K562 (cell line): ENCODE data around the gene TMEM209. TPM values are rescaled to one million over a fixed set of nuclear protein-coding genes. Genes with fewer than 3 reads are reported as not detected.

Experiments used
- ATAC-seq: fragments of 200-7000 bp; cut with Tn5 transposase; 3 replicates; pipeline ENCODE4 v1.9.1; 2020; ENCODE audit warnings: moderate library complexity
- BruUV-seq: library from RNA; stranded (reverse); fragments of 400-500 nt; replicated peaks from 2 replicates; lab custom pipeline; 2021; lab: Mats Ljungman, UMichigan
- CTCF ChIA-PET: fragments of 300-600 bp; formaldehyde crosslinking; extraction: SDS; loops from one replicate; lab custom pipeline; 2021; ENCODE audit warnings: low intra/inter-chr PET ratio; lab: Yijun Ruan, JAX
- POLR2A ChIA-PET: fragments of 300-600, 350-650 bp; sonication (Branson Sonifier 250); formaldehyde crosslinking; extraction: SDS; loops from one replicate; lab custom pipeline; 2021; ENCODE audit warnings: antibody characterized with exemption, inconsistent platforms; lab: Yijun Ruan, JAX
- DNase-seq, 4 experiments: peaks; one replicate each; pipeline versions ENCODE4 v3.0.0 to v3.0.0-alpha.2; 2011 to 2018; ENCODE audit warnings: low spot score in 3 of 4, mixed read lengths in 3 of 4; ENCODE audit errors: extremely low read depth in 1 of 4
- FAIRE-seq: peaks from 2 replicates; lab custom pipeline; 2011; peaks lifted over from hg19 to GRCh38; lab: Jason Lieb, UNC
- H2AFZ ChIP-seq: 2 replicates; pipeline ENCODE4 v1.6.0; 2011; ENCODE audit warnings: low read depth, low read length, control low read depth, inconsistent platforms
- H3K27ac ChIP-seq: fragments of 200-600 bp; 3 replicates; pipeline ENCODE4 v1.8.0; 2011; ENCODE audit warnings: low read depth, mild to moderate bottlenecking, control low read depth, inconsistent platforms, low read length, moderate library complexity, mixed read lengths; ENCODE audit errors: extremely low read depth
- H3K27me3 ChIP-seq, 2 experiments: fragments of 300-600 bp in 1 of 2; 2 replicates in 1 of 2; 3 replicates in 1 of 2; pipeline versions ENCODE4 v1.6.0 to v1.8.0; 2011; ENCODE audit warnings: inconsistent platforms in 2 of 2, low read length in 2 of 2, mild to moderate bottlenecking in 1 of 2, mixed read lengths in 1 of 2, moderate library complexity in 1 of 2; ENCODE audit not compliant: control insufficient read depth in 2 of 2, insufficient read depth in 2 of 2
- H3K36me3 ChIP-seq: fragments of 300-600 bp; 3 replicates; pipeline ENCODE4 v1.8.0; 2011; ENCODE audit warnings: mild to moderate bottlenecking, low read length, inconsistent platforms; ENCODE audit not compliant: control insufficient read depth, insufficient read depth
- H3K4me1 ChIP-seq, 2 experiments: fragments of 200-600 bp in 1 of 2; replicated peaks in 1 of 2; 2 replicates in 1 of 2; 3 replicates in 1 of 2; pipeline versions ENCODE4 v1.5.1 to v1.8.0; 2011; ENCODE audit warnings: inconsistent platforms in 2 of 2, low read length in 2 of 2, mild to moderate bottlenecking in 1 of 2, mixed read lengths in 1 of 2, moderate library complexity in 1 of 2; ENCODE audit not compliant: control insufficient read depth in 2 of 2, insufficient read depth in 2 of 2
- H3K4me2 ChIP-seq: 2 replicates; pipeline ENCODE4 v1.6.1; 2011; ENCODE audit warnings: low read length, control low read depth, inconsistent platforms, mixed read lengths; ENCODE audit not compliant: insufficient read depth
- H3K4me3 ChIP-seq: fragments of 200-600 bp; sonication (generic), shearing (Covaris generic); 2 replicates; pipeline ENCODE4 v1.5.1; 2016; ENCODE audit warnings: control low read depth, inconsistent platforms
- H3K79me2 ChIP-seq: fragments of 200-600 bp; 3 replicates; pipeline ENCODE4 v1.8.0; 2011; ENCODE audit warnings: low read length, inconsistent platforms; ENCODE audit not compliant: control insufficient read depth, insufficient read depth
- H3K9ac ChIP-seq, 2 experiments: 2 replicates each; pipeline versions ENCODE4 v1.6.0 to v1.6.1; 2011; ENCODE audit warnings: low read depth in 2 of 2, low read length in 2 of 2, control low read depth in 1 of 2, inconsistent platforms in 1 of 2, mild to moderate bottlenecking in 1 of 2, mixed read lengths in 1 of 2; ENCODE audit not compliant: insufficient read depth in 1 of 2
- H3K9me1 ChIP-seq: one replicate; pipeline ENCODE4 v1.6.0; 2011; ENCODE audit warnings: inconsistent platforms, mild to moderate bottlenecking, low read length, moderate library complexity; ENCODE audit not compliant: control insufficient read depth, insufficient read depth
- H3K9me3 ChIP-seq: replicated peaks from 2 replicates; pipeline ENCODE4 v1.5.1; 2011; ENCODE audit warnings: low read depth, low read length, inconsistent platforms; ENCODE audit not compliant: control insufficient read depth, insufficient read depth
- H4K20me1 ChIP-seq: replicated peaks from 2 replicates; pipeline ENCODE4 v1.6.1; 2011; ENCODE audit warnings: low read length, inconsistent platforms, mixed read lengths; ENCODE audit not compliant: control insufficient read depth, insufficient read depth
- FOXP1 ChIP-seq: sonication (generic); formaldehyde crosslinking; IDR thresholded peaks from 2 replicates; pipeline ENCODE4 v1.8.0; 2022; ENCODE audit warnings: mild to moderate bottlenecking, missing genetic modification reagents
- SETDB1 ChIP-seq: IDR thresholded peaks from one replicate; pipeline ENCODE4 v1.6.1; 2012; ENCODE audit warnings: low read length, control low read depth, inconsistent platforms
- SUPT5H ChIP-seq: fragments of 450-650 bp; IDR thresholded peaks from 2 replicates; pipeline ENCODE4 v1.6.1; 2016
- WHSC1 ChIP-seq: IDR thresholded peaks from one replicate; pipeline ENCODE4 v1.6.1; 2012; ENCODE audit warnings: low read length, control low read depth, inconsistent platforms
- ZBTB11 ChIP-seq, 3 experiments: fragments of 200-800 bp in 1 of 3; fragments of 250-450 bp in 1 of 3; fragments of 450-650 bp in 1 of 3; sonication (Bioruptor Pico) in 1 of 3; sonication (Bioruptor generic) in 1 of 3; formaldehyde crosslinking in 1 of 3; IDR thresholded peaks; 2 replicates each; pipeline versions ENCODE4 v1.6.1 to v1.8.0; 2016 to 2022; ENCODE audit warnings: mild to moderate bottlenecking in 2 of 3, missing genetic modification characterization in 2 of 3, missing compliant biosample characterization in 1 of 3, moderate library complexity in 1 of 3
- ZKSCAN8 ChIP-seq: fragments of 200-800 bp; sonication (Bioruptor generic); IDR thresholded peaks from 2 replicates; pipeline ENCODE4 v1.6.1; 2016; ENCODE audit warnings: missing genetic modification characterization, missing compliant biosample characterization
- WGBS: fragments of 100-300 bp; shearing (Covaris generic); methylation state at CpG from one replicate; pipeline ENCODE4 v1.1.6; 2016; ENCODE audit warnings: low coverage, mixed read lengths; ENCODE audit not compliant: insufficient coverage; ENCODE audit errors: missing lambda C conversion rate; 5-methylcytosine and 5-hydroxymethylcytosine counted together
- in situ Hi-C: fragments of 300-500 bp; cut with MboI; formaldehyde crosslinking; loops from 4 replicates; pipeline ENCODE4 v1.15.0; 2018; ENCODE audit warnings: inconsistent platforms, mixed read lengths
- intact Hi-C: fragments of 100-400 bp; cut with micrococcal nuclease; formaldehyde crosslinking; loops from 2 replicates; pipeline ENCODE4 v1.14.2; 2022
- polyA plus RNA-seq, 8 experiments: library from polyadenylated mRNA; depleted of rRNA in 4 of 8; stranded (reverse) in 5 of 8; unstranded in 3 of 8; fragments of >200 nt; fragmentation: Nextera tagmentation in 2 of 8; fragmentation: Illumina TruSeq in 1 of 8; extraction: Ambion mirVana in 2 of 8; extraction: Trizol in 1 of 8; gene quantifications; 2 replicates each; pipeline versions ENCODE4 v1.2.1 to v1.2.3, GENCODE V29; 2011 to 2014; ENCODE audit warnings: inconsistent platforms in 1 of 8, missing spikeins in 1 of 8
- total RNA-seq, 7 experiments: library from RNA; depleted of rRNA in 6 of 7; stranded (reverse); fragments of >200 nt in 6 of 7; fragmentation: Illumina TruSeq in 2 of 7; extraction: Trizol in 2 of 7; gene quantifications; 2 replicates each; pipeline versions ENCODE4 v1.2.1 to v1.2.3, GENCODE V29; 2011 to 2021; ENCODE audit warnings: low replicate concordance in 1 of 7
- TF ChIP-seq, protein P1 (sequence below): fragments of 450-650 bp; IDR thresholded peaks from 2 replicates; pipeline ENCODE4 v1.6.1; 2017; ENCODE audit warnings: antibody characterized with exemption

Gene TMEM209
- total and polyA plus RNA-seq, 9 of the 15 experiments (the other 6 are each of a cell fraction or from before 2014, with no cell fraction given), result 36.8 to 116 (median 76.6) TPM

- BruUV-seq, result no TSS peak
- no peaks in the 10 kb centered on the region for H3K27me3 ChIP-seq
- FAIRE-seq (no peak), ATAC-seq (no peak), DNase-seq (peak in 1 of 4 experiments; percentile 21)
- H3K9ac ChIP-seq, result peak overlapping the region in 1 of 2 experiments; percentile 59; a peak in 2 of 4 replicates
- 63% methylated on average over 7 of the region's 7 CpGs for WGBS
- ChIA-PET CTCF (interaction anchor here (0.6 kb wide), 2 partner anchors 108 to 805 kb away, joined by 3 to 4 read pairs; no protein-coding TSS in a partner anchor), POLR2A (interaction anchor here (0.6 to 5.5 kb wide), 6 partner anchors 16 to 387 kb away, joined by 3 to 48 read pairs (median 4); partner anchors contain the start of gene TMEM209)
- intact Hi-C loops, result loop anchor here (1.0 kb wide), 1 partner anchor 64 kb away; the partner anchor contains the start of gene KLHDC10
- peaks cover 36 to 75% of the 10 kb centered on the region in 2 experiments for H3K4me1 ChIP-seq
- H2AFZ ChIP-seq, result no peak overlapping the region; the same call in 1 of the 2 replicates
- H3K27ac ChIP-seq, result peak overlapping the region; percentile 89
- no peak overlapping the region for H3K4me3 ChIP-seq
- peaks cover 79% of the 10 kb centered on the region for H3K36me3 ChIP-seq
- no peak overlapping the region for H3K4me2 ChIP-seq
- H3K9me1 ChIP-seq, result no peaks in the 10 kb centered on the region
- no peaks in the 10 kb centered on the region for H3K9me3 ChIP-seq
- H3K79me2 ChIP-seq, result peaks cover 39% of the 10 kb centered on the region; the same call in 2 of the 3 replicates
- no peaks in the 10 kb centered on the region for H4K20me1 ChIP-seq
- TF ChIP-seq FOXP1 (CRISPR knock-in tag) (0 out of 2 replicates have a peak, but pooled peaks have one; percentile 2), SETDB1 (no peak), SUPT5H (no peak), ZKSCAN8 (0 out of 2 replicates have a peak, but pooled peaks have one; percentile 9), ZBTB11 (CRISPR knock-in tag; IDR thresholded peaks at IDR 0.05) (peak in 1 of 3 experiments; percentile 6; a peak in 1 of 6 replicates), WHSC1 (peak; percentile 94)
- TF ChIP-seq, protein P1, sequence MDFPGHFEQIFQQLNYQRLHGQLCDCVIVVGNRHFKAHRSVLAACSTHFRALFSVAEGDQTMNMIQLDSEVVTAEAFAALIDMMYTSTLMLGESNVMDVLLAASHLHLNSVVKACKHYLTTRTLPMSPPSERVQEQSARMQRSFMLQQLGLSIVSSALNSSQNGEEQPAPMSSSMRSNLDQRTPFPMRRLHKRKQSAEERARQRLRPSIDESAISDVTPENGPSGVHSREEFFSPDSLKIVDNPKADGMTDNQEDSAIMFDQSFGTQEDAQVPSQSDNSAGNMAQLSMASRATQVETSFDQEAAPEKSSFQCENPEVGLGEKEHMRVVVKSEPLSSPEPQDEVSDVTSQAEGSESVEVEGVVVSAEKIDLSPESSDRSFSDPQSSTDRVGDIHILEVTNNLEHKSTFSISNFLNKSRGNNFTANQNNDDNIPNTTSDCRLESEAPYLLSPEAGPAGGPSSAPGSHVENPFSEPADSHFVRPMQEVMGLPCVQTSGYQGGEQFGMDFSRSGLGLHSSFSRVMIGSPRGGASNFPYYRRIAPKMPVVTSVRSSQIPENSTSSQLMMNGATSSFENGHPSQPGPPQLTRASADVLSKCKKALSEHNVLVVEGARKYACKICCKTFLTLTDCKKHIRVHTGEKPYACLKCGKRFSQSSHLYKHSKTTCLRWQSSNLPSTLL, result no peak
- in situ Hi-C loops, result no loop called here
Observed at GRCh38 chr7:130134726-130135125, 70.5 kb downstream of the TMEM209 start.
